Measurements from ENCODE around the gene GGACT. TPM values are rescaled to one million over a fixed set of nuclear protein-coding genes. Genes with fewer than 3 reads are reported as not detected.

GGACT gene
- polyA plus RNA-seq, 3 donors, result 1.7 to 8.3 (median 6.5) TPM

- H3K36me3 ChIP-seq (replicated peaks in 1 of 2; ENCODE audit: control insufficient read depth in 1 of 2, insufficient read depth in 2 of 2, low read length in 2 of 2), result no peaks in the 10 kb centered on the region
- no peak overlapping the region for H3K9ac ChIP-seq (ENCODE audit: insufficient read depth, low read length, poor library complexity, severe bottlenecking)
- no peaks in the 10 kb centered on the region for H3K79me2 ChIP-seq (ENCODE audit: insufficient read depth, low read length)
- H3K27ac ChIP-seq (ENCODE audit: low read depth in 1 of 2, low read length in 2 of 2), result no peak overlapping the region
- no peak overlapping the region for H3K4me3 ChIP-seq (replicated peaks in 1 of 3; ENCODE audit: low read depth in 2 of 3, low read length in 3 of 3)
- no peaks in the 10 kb centered on the region for H3K9me3 ChIP-seq (replicated peaks in 1 of 2; ENCODE audit: control insufficient read depth in 1 of 2, insufficient read depth in 1 of 2, low read length in 2 of 2)
- Mint-ChIP-seq H3K9me3 (peaks cover 0 to 2% (median 0%) of the 10 kb centered on the region in 7 donors), H3K36me3 (peaks cover 0 to 9% of the 10 kb centered on the region in 2 donors), H3K4me1 (peaks cover 14% of the 10 kb centered on the region), H3K27ac (peak overlapping the region in 1 of 7 donors; percentile 36), H3K27me3 (ENCODE audit: low read depth in 3 of 3) (peaks cover 1 to 20% (median 12%) of the 10 kb centered on the region in 3 donors), H3K4me3 (peak overlapping the region in 1 of 2 donors; percentile 27)
- peaks cover 12 to 26% of the 10 kb centered on the region in 2 donors for H3K27me3 ChIP-seq (ENCODE audit: control insufficient read depth in 2 of 2, insufficient read depth in 2 of 2, low read length in 2 of 2)
- intact Hi-C loops (cut with micrococcal nuclease), result loop anchor here in 1 of 2 donors (10.0 kb wide), 1 partner anchor 868 kb away; no protein-coding TSS in a partner anchor
- H3K4me1 ChIP-seq (ENCODE audit: control insufficient read depth in 1 of 2, insufficient read depth in 2 of 2, low read length in 2 of 2), result peaks cover 0 to under 1% of the 10 kb centered on the region in 2 donors
- WGBS (ENCODE audit: insufficient coverage), result 92% methylated on average over 4 of the region's 9 CpGs
- TF ChIP-seq, protein P1, sequence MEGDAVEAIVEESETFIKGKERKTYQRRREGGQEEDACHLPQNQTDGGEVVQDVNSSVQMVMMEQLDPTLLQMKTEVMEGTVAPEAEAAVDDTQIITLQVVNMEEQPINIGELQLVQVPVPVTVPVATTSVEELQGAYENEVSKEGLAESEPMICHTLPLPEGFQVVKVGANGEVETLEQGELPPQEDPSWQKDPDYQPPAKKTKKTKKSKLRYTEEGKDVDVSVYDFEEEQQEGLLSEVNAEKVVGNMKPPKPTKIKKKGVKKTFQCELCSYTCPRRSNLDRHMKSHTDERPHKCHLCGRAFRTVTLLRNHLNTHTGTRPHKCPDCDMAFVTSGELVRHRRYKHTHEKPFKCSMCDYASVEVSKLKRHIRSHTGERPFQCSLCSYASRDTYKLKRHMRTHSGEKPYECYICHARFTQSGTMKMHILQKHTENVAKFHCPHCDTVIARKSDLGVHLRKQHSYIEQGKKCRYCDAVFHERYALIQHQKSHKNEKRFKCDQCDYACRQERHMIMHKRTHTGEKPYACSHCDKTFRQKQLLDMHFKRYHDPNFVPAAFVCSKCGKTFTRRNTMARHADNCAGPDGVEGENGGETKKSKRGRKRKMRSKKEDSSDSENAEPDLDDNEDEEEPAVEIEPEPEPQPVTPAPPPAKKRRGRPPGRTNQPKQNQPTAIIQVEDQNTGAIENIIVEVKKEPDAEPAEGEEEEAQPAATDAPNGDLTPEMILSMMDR (IDR thresholded peaks at IDR 0.05), result no peak
- DNase-seq, result no peak
- no peaks in the 10 kb centered on the region for H4K20me1 ChIP-seq (ENCODE audit: insufficient read depth, low read length)
- no peak overlapping the region for H3K4me2 ChIP-seq (replicated peaks; ENCODE audit: extremely low read depth, low read length, poor library complexity, severe bottlenecking)
- no peak overlapping the region for H2AFZ ChIP-seq (ENCODE audit: insufficient read depth, low read depth, low read length, poor library complexity, severe bottlenecking)
Observed at GRCh38 chr13:100522618-100523309, 65.8 kb downstream of the GGACT start.

- Mint-ChIP-seq H3K27ac (no peak overlapping the region), H3K36me3 (peaks cover 0 to 7% of the 10 kb centered on the region in 2 donors), H3K4me1 (peaks cover 18% of the 10 kb centered on the region), H3K4me3 (peak overlapping the region in 1 of 2 donors; percentile 62), H3K9me3 (peaks cover 0 to 2% (median 0%) of the 10 kb centered on the region in 7 donors), H3K27me3 (ENCODE audit: low read depth in 3 of 3) (peaks cover 5 to 23% (median 12%) of the 10 kb centered on the region in 3 donors)
- no peak overlapping the region for H3K27ac ChIP-seq (ENCODE audit: low read depth in 1 of 2, low read length in 2 of 2)
- peaks cover 15 to 29% of the 10 kb centered on the region in 2 donors for H3K27me3 ChIP-seq (ENCODE audit: control insufficient read depth in 2 of 2, insufficient read depth in 2 of 2, low read length in 2 of 2)
- H4K20me1 ChIP-seq (ENCODE audit: insufficient read depth, low read length), result no peaks in the 10 kb centered on the region
- DNase-seq, result no peak
- H3K9me3 ChIP-seq (replicated peaks in 1 of 2; ENCODE audit: control insufficient read depth in 1 of 2, insufficient read depth in 1 of 2, low read length in 2 of 2), result no peaks in the 10 kb centered on the region
- intact Hi-C loops (cut with micrococcal nuclease), result loop anchor here in 1 of 2 donors (10.0 kb wide), 1 partner anchor 867 kb away; no protein-coding TSS in a partner anchor
- H3K4me2 ChIP-seq (replicated peaks; ENCODE audit: extremely low read depth, low read length, poor library complexity, severe bottlenecking), result no peak overlapping the region
- WGBS (ENCODE audit: insufficient coverage), result 59% methylated on average over 9 of the region's 19 CpGs
- no peak overlapping the region for H3K4me3 ChIP-seq (replicated peaks in 1 of 3; ENCODE audit: low read depth in 2 of 3, low read length in 3 of 3)
- H3K9ac ChIP-seq (ENCODE audit: insufficient read depth, low read length, poor library complexity, severe bottlenecking), result no peak overlapping the region
- TF ChIP-seq, protein P1 (IDR thresholded peaks at IDR 0.05), result no peak
- peaks cover 0 to 2% of the 10 kb centered on the region in 2 donors for H3K4me1 ChIP-seq (ENCODE audit: control insufficient read depth in 1 of 2, insufficient read depth in 2 of 2, low read length in 2 of 2)
- no peaks in the 10 kb centered on the region for H3K79me2 ChIP-seq (ENCODE audit: insufficient read depth, low read length)
- H2AFZ ChIP-seq (ENCODE audit: insufficient read depth, low read depth, low read length, poor library complexity, severe bottlenecking), result no peak overlapping the region
- H3K36me3 ChIP-seq (replicated peaks in 1 of 2; ENCODE audit: control insufficient read depth in 1 of 2, insufficient read depth in 2 of 2, low read length in 2 of 2), result no peaks in the 10 kb centered on the region
Observed at GRCh38 chr13:100521851-100522617, 66.6 kb downstream of the GGACT start.

Measured in CD14-positive monocyte (primary cell).